Esophagus muscularis mucosa (tissue), 4 donors: Measurements from ENCODE around the gene WRNIP1. TPM values are rescaled to one million over a fixed set of nuclear protein-coding genes. Genes with fewer than 3 reads are reported as not detected.

Experiments used
- DNase-seq: peaks from one replicate; pipeline ENCODE4 v3.0.0-alpha.2; 2017; ENCODE audit errors: extremely low spot score
- H3K27ac ChIP-seq, 4 donors: fragments of 200-600 bp; sonication (generic); replicated peaks in 1 of 4; 1 replicate in 3 of 4; 2 replicates in 1 of 4; pipeline ENCODE4 v1.5.1; 2016 to 2019; ENCODE audit warnings: mild to moderate bottlenecking in 1 of 4
- H3K27me3 ChIP-seq, 4 donors: fragments of 200-600 bp; sonication (generic); one replicate each; pipeline versions ENCODE4 v1.5.1 to v1.6.0; 2016 to 2019
- H3K36me3 ChIP-seq, 4 donors: fragments of 200-600 bp; sonication (generic); one replicate each; pipeline ENCODE4 v1.5.1; 2016 to 2019
- H3K4me1 ChIP-seq, 4 donors: fragments of 200-600 bp; sonication (generic); one replicate each; pipeline ENCODE4 v1.5.1; 2016 to 2019
- H3K4me3 ChIP-seq, 4 donors: fragments of 200-600 bp; sonication (generic); 1 replicate in 2 of 4; 2 replicates in 2 of 4; pipeline ENCODE4 v1.5.1; 2016 to 2019; ENCODE audit warnings: mild to moderate bottlenecking in 4 of 4, moderate library complexity in 1 of 4
- H3K9me3 ChIP-seq, 4 donors: fragments of 200-600 bp; sonication (generic); 1 replicate in 3 of 4; 2 replicates in 1 of 4; pipeline ENCODE4 v1.5.1; 2016 to 2019
- EP300 ChIP-seq: sonication (generic); formaldehyde crosslinking; IDR thresholded peaks from one replicate; pipeline ENCODE4 v1.6.1; 2017; ENCODE audit warnings: antibody characterized with exemption
- POLR2A ChIP-seq: fragments of 450-650 bp; IDR thresholded peaks from one replicate; pipeline ENCODE4 v1.6.1; 2017; ENCODE audit warnings: antibody characterized with exemption, moderate library complexity, mild to moderate bottlenecking, low read depth
- POLR2AphosphoS5 ChIP-seq, 2 donors: sonication (generic); formaldehyde crosslinking; IDR thresholded peaks; one replicate each; pipeline ENCODE4 v1.6.1; 2017; ENCODE audit warnings: antibody characterized with exemption in 2 of 2
- WGBS: methylation state at CpG from one replicate; pipeline ENCODE4 v1.1.5; 2018; 5-methylcytosine and 5-hydroxymethylcytosine counted together
- intact Hi-C: fragments of 100-400 bp; cut with DNase I; formaldehyde crosslinking; loops from one replicate; pipeline ENCODE4 v1.15.1; 2023
- total RNA-seq, 4 donors: library from RNA; depleted of rRNA; stranded (reverse); fragments of >200 nt; gene quantifications; one replicate each; pipeline versions ENCODE4 v1.1.0 to v1.2.1, GENCODE V29; 2016
- TF ChIP-seq, protein P1 (sequence below), 3 experiments: fragments of 200-600 bp in 2 of 3; fragments of 450-650 bp in 1 of 3; sonication (generic) in 2 of 3; IDR thresholded peaks; one replicate each; pipeline ENCODE4 v1.5.1; 2017 to 2019; ENCODE audit warnings: antibody characterized with exemption in 3 of 3, mild to moderate bottlenecking in 2 of 3, moderate library complexity in 1 of 3

WRNIP1 gene
- total RNA-seq, 4 donors from 2014 or later: 55.2 to 77.2 (median 63.7) TPM

DNA sequence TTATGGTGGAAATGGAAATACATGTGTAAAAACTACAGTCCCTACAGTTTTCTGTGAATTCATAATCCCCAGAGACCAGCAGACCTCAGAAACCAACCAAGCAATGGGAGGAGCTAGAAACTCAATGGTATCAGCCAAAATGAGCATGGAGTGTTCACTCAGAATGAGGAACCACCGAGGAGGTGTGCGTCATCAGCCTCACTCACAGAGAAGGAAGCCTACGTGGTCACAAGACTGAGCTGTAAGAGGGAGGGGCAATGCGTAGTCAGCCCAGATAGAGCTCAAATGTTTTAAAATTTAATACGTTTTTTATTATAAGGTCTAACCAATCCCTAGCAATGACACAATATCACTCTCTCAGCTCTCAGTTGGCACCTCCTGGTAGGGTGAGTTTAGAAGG is 31.9 kb upstream of the WRNIP1 start:
- H3K36me3 ChIP-seq: no peaks in the 10 kb centered on the region
- 62% methylated on average over 5 of the region's 5 CpGs for WGBS
- intact Hi-C loops: no loop called here
- H3K27ac ChIP-seq: peak overlapping the region in 3 of 4 donors; percentile 27 to 46 (median 33)
- no peak overlapping the region for H3K4me3 ChIP-seq
- DNase-seq: no peak
- TF ChIP-seq, protein P1, sequence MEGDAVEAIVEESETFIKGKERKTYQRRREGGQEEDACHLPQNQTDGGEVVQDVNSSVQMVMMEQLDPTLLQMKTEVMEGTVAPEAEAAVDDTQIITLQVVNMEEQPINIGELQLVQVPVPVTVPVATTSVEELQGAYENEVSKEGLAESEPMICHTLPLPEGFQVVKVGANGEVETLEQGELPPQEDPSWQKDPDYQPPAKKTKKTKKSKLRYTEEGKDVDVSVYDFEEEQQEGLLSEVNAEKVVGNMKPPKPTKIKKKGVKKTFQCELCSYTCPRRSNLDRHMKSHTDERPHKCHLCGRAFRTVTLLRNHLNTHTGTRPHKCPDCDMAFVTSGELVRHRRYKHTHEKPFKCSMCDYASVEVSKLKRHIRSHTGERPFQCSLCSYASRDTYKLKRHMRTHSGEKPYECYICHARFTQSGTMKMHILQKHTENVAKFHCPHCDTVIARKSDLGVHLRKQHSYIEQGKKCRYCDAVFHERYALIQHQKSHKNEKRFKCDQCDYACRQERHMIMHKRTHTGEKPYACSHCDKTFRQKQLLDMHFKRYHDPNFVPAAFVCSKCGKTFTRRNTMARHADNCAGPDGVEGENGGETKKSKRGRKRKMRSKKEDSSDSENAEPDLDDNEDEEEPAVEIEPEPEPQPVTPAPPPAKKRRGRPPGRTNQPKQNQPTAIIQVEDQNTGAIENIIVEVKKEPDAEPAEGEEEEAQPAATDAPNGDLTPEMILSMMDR (IDR thresholded peaks at IDR 0.05): no peak
- TF ChIP-seq EP300: no peak
- TF ChIP-seq POLR2AphosphoS5 (IDR thresholded peaks at IDR 0.05): no peak
- no peak for TF ChIP-seq POLR2A
- H3K9me3 ChIP-seq: no peaks in the 10 kb centered on the region
- peaks cover 26 to 53% (median 38%) of the 10 kb centered on the region in 4 donors for H3K4me1 ChIP-seq
- no peaks in the 10 kb centered on the region for H3K27me3 ChIP-seq

DNA sequence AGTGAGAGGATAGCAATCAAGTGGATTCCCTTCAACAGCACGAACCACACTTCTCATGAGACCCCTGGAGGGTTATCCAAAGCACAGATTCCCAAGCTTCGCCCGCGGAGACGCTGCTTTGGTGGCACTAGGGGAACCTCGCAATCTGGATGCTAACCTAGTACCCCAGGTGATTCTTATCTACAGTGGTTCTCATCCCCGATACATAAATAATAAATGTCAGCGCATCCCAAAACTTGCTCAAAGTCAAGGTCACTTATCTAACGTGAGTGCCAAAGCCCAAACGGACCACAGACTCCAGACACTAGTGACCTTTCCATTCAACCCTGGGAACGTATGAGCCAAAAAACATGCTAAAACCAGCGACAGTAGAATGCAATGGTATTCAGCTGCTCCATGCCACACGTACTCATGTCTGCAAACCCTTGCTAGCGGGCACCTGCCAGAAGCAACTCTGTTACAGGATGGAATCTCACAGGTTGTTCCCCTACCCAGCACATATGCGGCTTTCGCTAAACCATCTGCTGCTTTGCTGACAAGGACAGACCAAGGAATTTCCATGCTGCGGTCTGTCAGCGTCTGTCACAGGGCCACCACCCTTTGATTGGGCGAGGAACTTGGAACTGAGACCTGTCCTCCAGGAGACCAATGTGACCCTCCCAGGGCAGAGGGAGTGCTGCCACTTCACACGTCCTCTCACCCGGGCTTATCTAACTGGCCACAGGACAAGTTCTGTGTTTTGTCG is 31.3 kb upstream of the WRNIP1 start:
- WGBS: 87% methylated on average over 20 of the region's 22 CpGs
- DNase-seq: no peak
- intact Hi-C loops: no loop called here
- H3K4me3 ChIP-seq: no peak overlapping the region
- no peaks in the 10 kb centered on the region for H3K9me3 ChIP-seq
- H3K27ac ChIP-seq: peak overlapping the region in 3 of 4 donors; percentile 27 to 46 (median 33)
- H3K4me1 ChIP-seq: peaks cover 26 to 53% (median 40%) of the 10 kb centered on the region in 4 donors
- no peak for TF ChIP-seq POLR2AphosphoS5 (IDR thresholded peaks at IDR 0.05)
- TF ChIP-seq POLR2A: no peak
- TF ChIP-seq, protein P1 (IDR thresholded peaks at IDR 0.05): no peak
- TF ChIP-seq EP300: no peak
- no peaks in the 10 kb centered on the region for H3K36me3 ChIP-seq
- H3K27me3 ChIP-seq: no peaks in the 10 kb centered on the region

DNA sequence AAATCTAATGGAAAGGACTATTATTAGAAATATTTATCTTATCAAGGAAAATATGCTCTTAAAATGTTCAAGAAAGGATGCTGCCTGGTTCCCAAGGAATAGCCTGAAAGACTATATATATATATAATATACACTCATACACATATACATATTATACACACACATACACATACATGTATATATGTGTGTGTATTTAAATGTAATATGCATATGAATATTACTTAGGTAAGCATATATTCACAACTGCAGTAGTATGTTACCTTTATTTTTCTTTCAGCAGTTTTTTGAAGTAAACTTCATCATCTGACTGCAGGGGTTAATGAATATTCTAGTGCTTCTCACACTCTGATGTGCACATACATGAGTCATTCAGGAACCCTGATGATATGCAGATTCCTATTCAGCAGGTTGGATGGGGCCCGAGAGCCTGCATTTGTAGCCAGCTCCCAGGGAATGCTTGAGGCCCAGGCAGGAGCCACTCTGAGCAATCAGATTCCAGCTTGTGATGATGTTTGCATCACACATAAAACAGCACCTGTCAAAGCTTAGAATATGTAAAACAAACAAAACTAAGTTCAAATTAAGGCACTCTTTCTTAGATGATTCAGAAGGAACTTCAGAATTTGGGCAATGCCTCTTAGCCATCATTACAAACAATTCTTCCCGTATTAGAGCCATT is 30.6 kb upstream of the WRNIP1 start:
- Histone ChIP-seq H3K27me3 (no peaks in the 10 kb centered on the region), H3K4me3 (no peak overlapping the region), H3K27ac (no peak overlapping the region), H3K9me3 (no peaks in the 10 kb centered on the region), H3K36me3 (no peaks in the 10 kb centered on the region), H3K4me1 (peaks cover 30 to 53% (median 40%) of the 10 kb centered on the region in 4 donors)
- DNase-seq: no peak
- intact Hi-C loops: no loop called here
- no peak for TF ChIP-seq EP300
- TF ChIP-seq POLR2AphosphoS5 (IDR thresholded peaks at IDR 0.05): no peak
- TF ChIP-seq POLR2A: no peak
- TF ChIP-seq, protein P1 (IDR thresholded peaks at IDR 0.05): no peak
- 49% methylated on average over 2 of the region's 2 CpGs for WGBS

DNA sequence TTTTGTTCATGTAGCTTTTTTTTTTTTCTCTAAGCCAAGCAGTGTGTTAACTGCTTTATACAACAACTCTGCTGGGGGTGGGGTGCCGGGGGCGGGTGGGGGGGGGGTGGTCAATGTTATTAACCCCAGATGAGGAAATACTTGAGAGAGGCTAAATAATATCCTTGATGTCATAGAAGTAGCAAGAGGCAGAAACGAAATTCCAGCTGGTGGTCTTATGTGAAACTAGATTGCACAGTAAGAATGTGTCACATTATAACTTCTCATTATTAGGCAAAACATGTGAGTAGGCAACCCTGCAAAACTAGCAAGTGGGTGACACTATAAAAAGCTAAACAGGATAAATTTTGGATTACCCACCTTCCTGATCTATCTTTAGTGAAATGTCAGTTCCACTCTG is 27.3 kb upstream of the WRNIP1 start:
- TF ChIP-seq POLR2A: no peak
- TF ChIP-seq POLR2AphosphoS5 (IDR thresholded peaks at IDR 0.05): no peak
- TF ChIP-seq, protein P1 (IDR thresholded peaks at IDR 0.05): no peak
- TF ChIP-seq EP300: no peak
- WGBS: 31% methylated on average over 3 of the region's 3 CpGs

More for the DNA sequence above, 27.3 kb upstream of the WRNIP1 start:
- H3K27me3 ChIP-seq: no peaks in the 10 kb centered on the region
- H3K9me3 ChIP-seq: no peaks in the 10 kb centered on the region
- no peak overlapping the region for H3K27ac ChIP-seq
- peaks cover 16 to 23% (median 18%) of the 10 kb centered on the region in 4 donors for H3K4me1 ChIP-seq
- H3K4me3 ChIP-seq: no peak overlapping the region
- no peaks in the 10 kb centered on the region for H3K36me3 ChIP-seq
- no peak for DNase-seq
- intact Hi-C loops: no loop called here
